Measurements from ENCODE around the gene CROCC2.
A peak's percentile ranks its signal among the peaks of the same experiment; 100 is the strongest.
"Not testable (repeated sequence)": the region's sequence is repeated elsewhere in the genome, so short reads cannot be mapped to it uniquely, and the experiment has no call there.

The CROCC2 gene

GRCh38 chr2:240968731-240969624, 62.8 kb downstream of the CROCC2 start:
- no peak for DNase-seq
- in situ Hi-C loops (cut with HindIII; ENCODE audit: low pct_ligation_motif_present, low pct_unique_long_range_greater_than_20kb, low sequenced_read_pairs), result no loop called here

GRCh38 chr2:240970104-240970503, 64.0 kb downstream of the CROCC2 start:
- in situ Hi-C loops (cut with HindIII; ENCODE audit: low pct_ligation_motif_present, low pct_unique_long_range_greater_than_20kb, low sequenced_read_pairs), result no loop called here

GRCh38 chr2:240970816-240971215, 64.7 kb downstream of the CROCC2 start:
- in situ Hi-C loops (cut with HindIII; ENCODE audit: low pct_ligation_motif_present, low pct_unique_long_range_greater_than_20kb, low sequenced_read_pairs), result no loop called here
- no peak for DNase-seq

More at GRCh38 chr2:240970104-240970503, 64.0 kb downstream of the CROCC2 start:
- DNase-seq, result no peak

- DNase-seq, result no peak
- in situ Hi-C loops (cut with HindIII; ENCODE audit: low pct_ligation_motif_present, low pct_unique_long_range_greater_than_20kb, low sequenced_read_pairs), result no loop called here
Observed at GRCh38 chr2:240972201-240972600, 66.1 kb downstream of the CROCC2 start.

GRCh38 chr2:240972636-240973521, 66.7 kb downstream of the CROCC2 start:
- DNase-seq, result no peak
- in situ Hi-C loops (cut with HindIII; ENCODE audit: low pct_ligation_motif_present, low pct_unique_long_range_greater_than_20kb, low sequenced_read_pairs), result no loop called here

GRCh38 chr2:240974771-240975572, 68.8 kb downstream of the CROCC2 start:
- DNase-seq, result no peak
- in situ Hi-C loops (cut with HindIII; ENCODE audit: low pct_ligation_motif_present, low pct_unique_long_range_greater_than_20kb, low sequenced_read_pairs), result no loop called here

- DNase-seq; in situ Hi-C loops (cut with HindIII; ENCODE audit: low pct_ligation_motif_present, low pct_unique_long_range_greater_than_20kb, low sequenced_read_pairs): not testable (repeated sequence)
Observed at GRCh38 chr2:240975903-240976302, 69.8 kb downstream of the CROCC2 start.

- in situ Hi-C loops (cut with HindIII; ENCODE audit: low pct_ligation_motif_present, low pct_unique_long_range_greater_than_20kb, low sequenced_read_pairs), result no loop called here
- no peak for DNase-seq
Observed at GRCh38 chr2:240981280-240981679, 75.1 kb downstream of the CROCC2 start.

- no peak for DNase-seq
- in situ Hi-C loops (cut with HindIII; ENCODE audit: low pct_ligation_motif_present, low pct_unique_long_range_greater_than_20kb, low sequenced_read_pairs), result no loop called here
Observed at GRCh38 chr2:240981871-240982800, 76.0 kb downstream of the CROCC2 start.

GRCh38 chr2:240982821-240983281, 76.7 kb downstream of the CROCC2 start:
- in situ Hi-C loops (cut with HindIII; ENCODE audit: low pct_ligation_motif_present, low pct_unique_long_range_greater_than_20kb, low sequenced_read_pairs), result no loop called here
- DNase-seq, result no peak

GRCh38 chr2:240983361-240983995, 77.3 kb downstream of the CROCC2 start:
- in situ Hi-C loops (cut with HindIII; ENCODE audit: low pct_ligation_motif_present, low pct_unique_long_range_greater_than_20kb, low sequenced_read_pairs), result no loop called here
- DNase-seq, result peak; percentile 66

- in situ Hi-C loops (cut with HindIII; ENCODE audit: low pct_ligation_motif_present, low pct_unique_long_range_greater_than_20kb, low sequenced_read_pairs), result no loop called here
- DNase-seq, result no peak
Observed at GRCh38 chr2:240983996-240984498, 77.9 kb downstream of the CROCC2 start.

GRCh38 chr2:240985881-240986786, 80.0 kb downstream of the CROCC2 start:
- no peak for DNase-seq
- in situ Hi-C loops (cut with HindIII; ENCODE audit: low pct_ligation_motif_present, low pct_unique_long_range_greater_than_20kb, low sequenced_read_pairs), result no loop called here

- DNase-seq, result no peak
- in situ Hi-C loops (cut with HindIII; ENCODE audit: low pct_ligation_motif_present, low pct_unique_long_range_greater_than_20kb, low sequenced_read_pairs), result no loop called here
Observed at GRCh38 chr2:240986787-240987411, 80.8 kb downstream of the CROCC2 start.

- DNase-seq, result no peak
- in situ Hi-C loops (cut with HindIII; ENCODE audit: low pct_ligation_motif_present, low pct_unique_long_range_greater_than_20kb, low sequenced_read_pairs), result no loop called here
Observed at GRCh38 chr2:240987588-240987987, 81.5 kb downstream of the CROCC2 start.

GRCh38 chr2:240988146-240988545, 82.0 kb downstream of the CROCC2 start:
- in situ Hi-C loops (cut with HindIII; ENCODE audit: low pct_ligation_motif_present, low pct_unique_long_range_greater_than_20kb, low sequenced_read_pairs), result no loop called here
- no peak for DNase-seq

Data from ACHN (cell line).